H1 (cell line): Measurements from ENCODE around the gene TGFB2. TPM values are rescaled to one million over a fixed set of nuclear protein-coding genes. Genes with fewer than 3 reads are reported as not detected.

Experiments
- ASH2L ChIP-seq: fragments of 200-600, 300-600 bp; sonication (generic); IDR thresholded peaks from one replicate; pipeline ENCODE4 v1.7.1; 2017; ENCODE audit warnings: low read length
- GABPA ChIP-seq: IDR thresholded peaks from 2 replicates; pipeline ENCODE4 v1.6.1; 2011; ENCODE audit warnings: mild to moderate bottlenecking, low read length, moderate library complexity, borderline replicate concordance; ENCODE audit not compliant: insufficient read depth
- MAFK ChIP-seq: IDR thresholded peaks from 2 replicates; pipeline ENCODE4 v1.6.1; 2012; ENCODE audit warnings: low read depth, mild to moderate bottlenecking, improper control_type of control experiment, low read length
- PHF8 ChIP-seq: fragments of 200-600 bp; sonication (generic); conservative IDR thresholded peaks from 2 replicates; pipeline ENCODE4 v1.7.1; 2012; ENCODE audit warnings: low read depth, mild to moderate bottlenecking, inconsistent platforms, low read length, moderate library complexity
- SIX5 ChIP-seq: IDR thresholded peaks from 2 replicates; pipeline ENCODE4 v1.6.1; 2011; ENCODE audit warnings: mild to moderate bottlenecking, low read depth, low read length
- polyA plus RNA-seq, 7 experiments: library from polyadenylated mRNA; depleted of rRNA in 3 of 7; stranded (reverse) in 5 of 7; unstranded in 2 of 7; fragments of >200 nt in 5 of 7; fragments of 200-250 nt in 2 of 7; gene quantifications; 1 replicate in 5 of 7; 2 replicates in 1 of 7; 4 replicates in 1 of 7; pipeline versions ENCODE4 v1.2.1 to v1.2.3, GENCODE V29; 2011 to 2013; ENCODE audit warnings: missing spikeins in 2 of 7, mixed read lengths in 2 of 7
- total RNA-seq: library from RNA; stranded (reverse); fragmentation: NEBNext Ultra II Directional; extraction: Animal tissue kit (Norgen Biotek cat#: 25700); gene quantifications from 2 replicates; pipeline ENCODE4 v1.2.1, GENCODE V29; 2021

Gene TGFB2
- total and polyA plus RNA-seq, 2 of the 8 experiments (the other 6 are each of a cell fraction or from before 2014, with no cell fraction given), result 0.26 to 0.84 TPM

GRCh38 chr1:218303176-218303879, 41.8 kb upstream of the TGFB2 start (continued):
- TF ChIP-seq MAFK, result no peak
- no peak for TF ChIP-seq PHF8
- TF ChIP-seq SIX5, result no peak
- TF ChIP-seq ASH2L, result no peak
- no peak for TF ChIP-seq GABPA
